Panc1 (cell line): Measurements from ENCODE around the gene NAT10. TPM values are rescaled to one million over a fixed set of nuclear protein-coding genes. Genes with fewer than 3 reads are reported as not detected.
"Not testable (repeated sequence)": the region's sequence is repeated elsewhere in the genome, so short reads cannot be mapped to it uniquely, and the experiment has no call there.

Source experiments
- ATAC-seq: fragments of 200-7000 bp; cut with Tn5 transposase; 2 replicates; pipeline ENCODE4 v1.9.1; 2020; ENCODE audit warnings: mild to moderate bottlenecking, moderate library complexity
- BruUV-seq: library from RNA; stranded (reverse); fragments of 400-500 nt; replicated peaks from 2 replicates; lab custom pipeline; 2021; lab: Mats Ljungman, UMichigan
- CTCF ChIA-PET: fragments of 300-600 bp; sonication (Branson Sonifier 250); formaldehyde crosslinking; loops from one replicate; lab custom pipeline; 2022; ENCODE audit warnings: antibody characterized with exemption; lab: Charles Lee
- POLR2A ChIA-PET: fragments of 300-600 bp; sonication (Branson Sonifier 250); formaldehyde crosslinking; loops from one replicate; lab custom pipeline; 2022; ENCODE audit warnings: antibody characterized with exemption; lab: Charles Lee
- DNase-seq: peaks from one replicate; pipeline ENCODE4 v3.0.0-alpha.2; 2010; ENCODE audit warnings: low read depth, low spot score
- H3K27ac ChIP-seq: 2 replicates; pipeline ENCODE4 v1.5.1; 2011; ENCODE audit warnings: mild to moderate bottlenecking, low read length, inconsistent platforms
- H3K27me3 ChIP-seq: fragments of 200-500 bp; sonication (Bioruptor generic); 2 replicates; pipeline ENCODE4 v1.6.0; 2014; ENCODE audit warnings: low read length, inconsistent platforms; ENCODE audit not compliant: control insufficient read depth, insufficient read depth
- H3K36me3 ChIP-seq: fragments of 200-500 bp; sonication (Bioruptor generic); 2 replicates; pipeline ENCODE4 v1.5.1; 2014; ENCODE audit warnings: inconsistent platforms, mild to moderate bottlenecking, low read length, moderate library complexity; ENCODE audit not compliant: control insufficient read depth, insufficient read depth
- H3K4me1 ChIP-seq: 2 replicates; pipeline ENCODE4 v1.5.1; 2011; ENCODE audit warnings: inconsistent platforms, mild to moderate bottlenecking, low read length, moderate library complexity; ENCODE audit not compliant: control insufficient read depth, insufficient read depth
- H3K4me3 ChIP-seq, 2 experiments: 2 replicates each; pipeline ENCODE4 v1.5.1; 2011 to 2012; ENCODE audit warnings: low read depth in 2 of 2, low read length in 2 of 2, mild to moderate bottlenecking in 2 of 2, inconsistent platforms in 1 of 2, moderate library complexity in 1 of 2
- H3K9me3 ChIP-seq: fragments of 200-500 bp; sonication (Bioruptor generic); 2 replicates; pipeline ENCODE4 v1.5.1; 2014; ENCODE audit warnings: low read depth, mild to moderate bottlenecking, inconsistent platforms, low read length, moderate library complexity; ENCODE audit not compliant: control insufficient read depth, insufficient read depth
- POLR2AphosphoS5 ChIP-seq: IDR thresholded peaks from 2 replicates; pipeline ENCODE4 v1.6.1; 2012; ENCODE audit warnings: mild to moderate bottlenecking, low read depth, low read length, moderate library complexity
- SIN3A ChIP-seq: IDR thresholded peaks from 2 replicates; pipeline ENCODE4 v1.6.1; 2012; ENCODE audit warnings: low read depth, mild to moderate bottlenecking, low read length, moderate library complexity, borderline replicate concordance; ENCODE audit not compliant: insufficient read depth
- TCF7L2 ChIP-seq: IDR thresholded peaks from 2 replicates; pipeline ENCODE4 v1.6.1; 2011; ENCODE audit warnings: mild to moderate bottlenecking, low read depth, low read length, inconsistent platforms
- in situ Hi-C: cut with HindIII; loops from 2 replicates; pipeline ENCODE4 v1.10.0; 2016; ENCODE audit warnings: low sequenced_read_pairs, low pct_unique_long_range_greater_than_20kb
- intact Hi-C: fragments of 100-400 bp; cut with micrococcal nuclease; formaldehyde crosslinking; loops from one replicate; pipeline ENCODE4 v1.10.0; 2022; ENCODE audit not compliant: unreplicated experiment
- total RNA-seq: library from RNA; stranded (reverse); gene quantifications from one replicate; pipeline ENCODE4 v1.2.1, GENCODE V29; 2021; ENCODE audit not compliant: unreplicated experiment
- TF ChIP-seq, protein P1 (sequence below), 2 experiments: IDR thresholded peaks; 2 replicates each; pipeline ENCODE4 v1.6.1; 2011 to 2012; ENCODE audit warnings: low read depth in 2 of 2, control low read depth in 1 of 2, low read length in 1 of 2, mild to moderate bottlenecking in 1 of 2, moderate library complexity in 1 of 2; ENCODE audit not compliant: insufficient read depth in 1 of 2
- TF ChIP-seq, protein P2 (sequence below): fragments of 450-650 bp; IDR thresholded peaks from 2 replicates; pipeline ENCODE4 v1.5.1; 2017; ENCODE audit warnings: mild to moderate bottlenecking

NAT10 gene
- total RNA-seq, 1 experiment from 2014 or later, result 64.9 TPM

DNA sequence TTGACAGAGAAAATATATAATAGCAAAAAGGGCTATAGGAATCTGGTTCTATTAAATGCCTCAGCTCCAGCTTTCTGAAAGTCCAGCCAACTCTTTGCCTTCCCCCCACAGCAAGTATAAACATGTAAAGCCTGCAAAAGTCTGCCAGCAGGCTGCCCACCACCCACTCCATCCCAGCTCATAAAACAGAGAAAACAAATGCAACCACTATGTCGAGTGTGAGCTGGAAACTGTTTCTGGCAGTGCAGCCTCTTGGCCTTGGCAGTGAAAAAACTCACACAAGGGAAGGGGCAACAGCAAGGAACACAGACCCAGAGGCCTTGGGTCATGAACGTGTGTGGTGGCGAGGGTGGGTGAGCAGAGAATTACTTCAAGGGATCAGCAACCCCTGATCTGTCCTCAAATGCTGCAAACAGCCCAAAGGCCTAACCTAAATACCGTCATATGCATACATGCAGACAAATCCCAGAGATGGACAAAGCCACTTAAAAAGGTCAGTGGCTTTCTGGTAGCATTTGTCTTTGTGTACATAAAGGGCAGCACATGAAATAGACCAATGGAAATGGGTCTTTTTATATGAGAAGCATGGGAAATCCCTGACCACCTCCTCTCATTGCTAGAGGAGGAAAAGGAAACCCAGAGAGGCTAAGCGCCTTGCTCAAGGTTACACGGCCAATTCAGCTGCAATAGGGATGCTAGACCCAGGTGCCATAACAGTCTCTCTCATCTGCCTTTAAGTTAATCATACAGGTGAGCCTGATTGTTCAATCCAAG is 74.8 kb downstream of the NAT10 start:
- in situ Hi-C loops (no loop called here), intact Hi-C loops (no loop called here)
- H3K4me3 ChIP-seq, result no peak overlapping the region
- no peak for DNase-seq
- no peaks in the 10 kb centered on the region for H3K27me3 ChIP-seq
- H3K9me3 ChIP-seq, result no peaks in the 10 kb centered on the region
- ATAC-seq, result no peak
- H3K36me3 ChIP-seq, result no peaks in the 10 kb centered on the region
- no TSS peak for BruUV-seq
- no peak overlapping the region for H3K27ac ChIP-seq
- ChIA-PET CTCF (no interaction called here), POLR2A (no interaction called here)
- TF ChIP-seq, protein P1, sequence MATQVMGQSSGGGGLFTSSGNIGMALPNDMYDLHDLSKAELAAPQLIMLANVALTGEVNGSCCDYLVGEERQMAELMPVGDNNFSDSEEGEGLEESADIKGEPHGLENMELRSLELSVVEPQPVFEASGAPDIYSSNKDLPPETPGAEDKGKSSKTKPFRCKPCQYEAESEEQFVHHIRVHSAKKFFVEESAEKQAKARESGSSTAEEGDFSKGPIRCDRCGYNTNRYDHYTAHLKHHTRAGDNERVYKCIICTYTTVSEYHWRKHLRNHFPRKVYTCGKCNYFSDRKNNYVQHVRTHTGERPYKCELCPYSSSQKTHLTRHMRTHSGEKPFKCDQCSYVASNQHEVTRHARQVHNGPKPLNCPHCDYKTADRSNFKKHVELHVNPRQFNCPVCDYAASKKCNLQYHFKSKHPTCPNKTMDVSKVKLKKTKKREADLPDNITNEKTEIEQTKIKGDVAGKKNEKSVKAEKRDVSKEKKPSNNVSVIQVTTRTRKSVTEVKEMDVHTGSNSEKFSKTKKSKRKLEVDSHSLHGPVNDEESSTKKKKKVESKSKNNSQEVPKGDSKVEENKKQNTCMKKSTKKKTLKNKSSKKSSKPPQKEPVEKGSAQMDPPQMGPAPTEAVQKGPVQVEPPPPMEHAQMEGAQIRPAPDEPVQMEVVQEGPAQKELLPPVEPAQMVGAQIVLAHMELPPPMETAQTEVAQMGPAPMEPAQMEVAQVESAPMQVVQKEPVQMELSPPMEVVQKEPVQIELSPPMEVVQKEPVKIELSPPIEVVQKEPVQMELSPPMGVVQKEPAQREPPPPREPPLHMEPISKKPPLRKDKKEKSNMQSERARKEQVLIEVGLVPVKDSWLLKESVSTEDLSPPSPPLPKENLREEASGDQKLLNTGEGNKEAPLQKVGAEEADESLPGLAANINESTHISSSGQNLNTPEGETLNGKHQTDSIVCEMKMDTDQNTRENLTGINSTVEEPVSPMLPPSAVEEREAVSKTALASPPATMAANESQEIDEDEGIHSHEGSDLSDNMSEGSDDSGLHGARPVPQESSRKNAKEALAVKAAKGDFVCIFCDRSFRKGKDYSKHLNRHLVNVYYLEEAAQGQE (IDR thresholded peaks at IDR 0.05; ENCODE audit: insufficient read depth in 1 of 2, low read depth in 2 of 2, low read length in 1 of 2), result no peak
- TF ChIP-seq POLR2AphosphoS5 (no peak), SIN3A (no peak)
- H3K4me1 ChIP-seq, result peaks cover 13% of the 10 kb centered on the region

DNA sequence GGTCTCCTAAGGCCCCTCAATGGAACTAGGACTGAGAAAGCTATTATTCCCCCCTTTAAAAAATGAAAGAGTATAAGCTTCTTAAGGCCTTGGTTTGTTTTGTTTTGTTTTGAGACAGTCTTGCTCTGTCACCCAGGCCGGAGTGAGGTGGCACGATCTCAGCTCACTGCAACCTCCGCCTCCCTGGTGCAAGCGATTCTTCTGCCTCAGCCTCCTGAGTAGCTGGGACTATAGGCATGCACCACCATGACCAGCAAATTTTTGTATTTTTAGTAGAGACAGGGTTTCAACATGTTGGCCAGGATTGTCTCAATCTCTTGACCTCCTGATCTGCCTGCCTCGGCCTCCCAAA is 75.4 kb downstream of the NAT10 start:
- POLR2A ChIA-PET, ATAC-seq, H3K27me3 ChIP-seq, BruUV-seq, H3K27ac ChIP-seq, H3K9me3 ChIP-seq, H3K4me3 ChIP-seq, in situ Hi-C loops, DNase-seq, intact Hi-C loops, H3K36me3 ChIP-seq, CTCF ChIA-PET: not testable (repeated sequence)
- peaks cover 13% of the 10 kb centered on the region for H3K4me1 ChIP-seq

DNA sequence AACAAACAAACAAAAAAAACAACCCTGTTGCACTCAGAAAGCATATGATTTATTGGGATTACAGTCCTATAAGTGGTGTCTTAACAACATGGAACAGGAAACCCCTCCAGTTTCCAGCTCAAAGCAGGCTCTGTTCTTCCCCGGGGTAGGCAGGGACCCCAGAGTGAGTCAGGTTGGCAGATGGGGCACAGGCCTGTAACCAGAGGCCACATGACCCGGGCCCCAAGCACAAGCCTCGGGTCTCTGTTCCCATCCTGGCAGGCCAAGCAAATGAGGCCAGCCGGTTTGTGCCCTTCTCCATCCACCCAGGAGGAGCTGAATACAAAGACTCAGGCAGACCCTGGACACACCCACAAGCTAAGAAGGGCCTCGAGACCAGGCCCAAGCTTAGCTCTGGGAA is 75.8 kb downstream of the NAT10 start:
- Histone ChIP-seq H3K27ac (no peak overlapping the region), H3K27me3 (no peaks in the 10 kb centered on the region), H3K36me3 (no peaks in the 10 kb centered on the region), H3K9me3 (no peaks in the 10 kb centered on the region), H3K4me1 (peaks cover 13% of the 10 kb centered on the region), H3K4me3 (no peak overlapping the region)
- no TSS peak for BruUV-seq
- no peak for DNase-seq
- POLR2A ChIA-PET, result no interaction called here
- TF ChIP-seq, protein P1 (IDR thresholded peaks at IDR 0.05; ENCODE audit: insufficient read depth in 1 of 2, low read depth in 2 of 2, low read length in 1 of 2), result no peak
- TF ChIP-seq TCF7L2 (no peak), POLR2AphosphoS5 (no peak), SIN3A (no peak)
- TF ChIP-seq, protein P2, sequence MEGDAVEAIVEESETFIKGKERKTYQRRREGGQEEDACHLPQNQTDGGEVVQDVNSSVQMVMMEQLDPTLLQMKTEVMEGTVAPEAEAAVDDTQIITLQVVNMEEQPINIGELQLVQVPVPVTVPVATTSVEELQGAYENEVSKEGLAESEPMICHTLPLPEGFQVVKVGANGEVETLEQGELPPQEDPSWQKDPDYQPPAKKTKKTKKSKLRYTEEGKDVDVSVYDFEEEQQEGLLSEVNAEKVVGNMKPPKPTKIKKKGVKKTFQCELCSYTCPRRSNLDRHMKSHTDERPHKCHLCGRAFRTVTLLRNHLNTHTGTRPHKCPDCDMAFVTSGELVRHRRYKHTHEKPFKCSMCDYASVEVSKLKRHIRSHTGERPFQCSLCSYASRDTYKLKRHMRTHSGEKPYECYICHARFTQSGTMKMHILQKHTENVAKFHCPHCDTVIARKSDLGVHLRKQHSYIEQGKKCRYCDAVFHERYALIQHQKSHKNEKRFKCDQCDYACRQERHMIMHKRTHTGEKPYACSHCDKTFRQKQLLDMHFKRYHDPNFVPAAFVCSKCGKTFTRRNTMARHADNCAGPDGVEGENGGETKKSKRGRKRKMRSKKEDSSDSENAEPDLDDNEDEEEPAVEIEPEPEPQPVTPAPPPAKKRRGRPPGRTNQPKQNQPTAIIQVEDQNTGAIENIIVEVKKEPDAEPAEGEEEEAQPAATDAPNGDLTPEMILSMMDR, result no peak
- intact Hi-C loops (no loop called here), in situ Hi-C loops (no loop called here)
- CTCF ChIA-PET, result no interaction called here
- no peak for ATAC-seq
